K562 (cell line): ENCODE data around the gene SLC29A3. TPM values are rescaled to one million over a fixed set of nuclear protein-coding genes. Genes with fewer than 3 reads are reported as not detected.

Source experiments
- ARHGAP35 ChIP-seq: fragments of 450-650 bp; IDR thresholded peaks from 2 replicates; pipeline ENCODE4 v1.6.1; 2018; ENCODE audit not compliant: partially characterized antibody
- BDP1 ChIP-seq: IDR thresholded peaks from 3 replicates; pipeline ENCODE4 v1.6.1; 2011; ENCODE audit not compliant: insufficient read length, insufficient read depth
- GATAD2A ChIP-seq: fragments of 450-650 bp; IDR thresholded peaks from 2 replicates; pipeline ENCODE4 v1.6.1; 2017
- HSF4 ChIP-seq: fragments of 250-450 bp; sonication (Bioruptor Pico); IDR thresholded peaks from 2 replicates; pipeline ENCODE4 v2.1.2; 2022; ENCODE audit warnings: mild to moderate bottlenecking, moderate library complexity, borderline replicate concordance
- MYBL2 ChIP-seq, 2 experiments: fragments of 450-650 bp in 1 of 2; sonication (generic) in 1 of 2; formaldehyde crosslinking in 1 of 2; IDR thresholded peaks; 2 replicates each; pipeline versions ENCODE4 v1.6.1 to v1.8.1; 2017 to 2022; ENCODE audit warnings: borderline replicate concordance in 1 of 2, inconsistent platforms in 1 of 2, low read depth in 1 of 2, mild to moderate bottlenecking in 1 of 2, missing genetic modification reagents in 1 of 2, moderate library complexity in 1 of 2
- NR2F6 ChIP-seq: fragments of 450-650 bp; formaldehyde crosslinking; IDR thresholded peaks from 2 replicates; pipeline ENCODE4 v1.4.0; 2020; ENCODE audit warnings: mild to moderate bottlenecking
- NR4A1 ChIP-seq, 2 experiments: fragments of 250-450 bp in 1 of 2; fragments of 450-650 bp in 1 of 2; sonication (Bioruptor Pico) in 1 of 2; IDR thresholded peaks; 2 replicates each; pipeline versions ENCODE4 v1.4.0 to v1.6.1; 2016 to 2020; ENCODE audit warnings: mild to moderate bottlenecking in 2 of 2, missing compliant biosample characterization in 1 of 2, missing genetic modification characterization in 1 of 2, moderate library complexity in 1 of 2
- ZNF407 ChIP-seq: fragments of 450-650 bp; IDR thresholded peaks from 2 replicates; pipeline ENCODE4 v1.6.1; 2016; ENCODE audit warnings: low read depth
- ZNF644 ChIP-seq: fragments of 200-800 bp; sonication (Bioruptor generic); IDR thresholded peaks from 2 replicates; pipeline ENCODE4 v1.6.1; 2016; ENCODE audit warnings: low read depth, missing genetic modification characterization, missing compliant biosample characterization
- polyA plus RNA-seq, 8 experiments: library from polyadenylated mRNA; depleted of rRNA in 4 of 8; stranded (reverse) in 5 of 8; unstranded in 3 of 8; fragments of >200 nt; fragmentation: Nextera tagmentation in 2 of 8; fragmentation: Illumina TruSeq in 1 of 8; extraction: Ambion mirVana in 2 of 8; extraction: Trizol in 1 of 8; gene quantifications; 2 replicates each; pipeline versions ENCODE4 v1.2.1 to v1.2.3, GENCODE V29; 2011 to 2014; ENCODE audit warnings: inconsistent platforms in 1 of 8, missing spikeins in 1 of 8
- total RNA-seq, 7 experiments: library from RNA; depleted of rRNA in 6 of 7; stranded (reverse); fragments of >200 nt in 6 of 7; fragmentation: Illumina TruSeq in 2 of 7; extraction: Trizol in 2 of 7; gene quantifications; 2 replicates each; pipeline versions ENCODE4 v1.2.1 to v1.2.3, GENCODE V29; 2011 to 2021; ENCODE audit warnings: low replicate concordance in 1 of 7
- TF ChIP-seq, protein P1 (sequence below): fragments of 250-450 bp; sonication (Bioruptor Pico); IDR thresholded peaks from 2 replicates; pipeline ENCODE4 v1.9.0; 2021; ENCODE audit warnings: mild to moderate bottlenecking, inconsistent platforms
- TF ChIP-seq, protein P2 (sequence below): fragments of 450-650 bp; IDR thresholded peaks from one replicate; pipeline ENCODE4 v1.6.1; 2018; ENCODE audit warnings: mild to moderate bottlenecking, moderate library complexity; ENCODE audit not compliant: partially characterized antibody

Gene SLC29A3
- total and polyA plus RNA-seq, 9 of the 15 experiments (the other 6 are each of a cell fraction or from before 2014, with no cell fraction given) = 2.1 to 10.7 (median 4.6) TPM

DNA sequence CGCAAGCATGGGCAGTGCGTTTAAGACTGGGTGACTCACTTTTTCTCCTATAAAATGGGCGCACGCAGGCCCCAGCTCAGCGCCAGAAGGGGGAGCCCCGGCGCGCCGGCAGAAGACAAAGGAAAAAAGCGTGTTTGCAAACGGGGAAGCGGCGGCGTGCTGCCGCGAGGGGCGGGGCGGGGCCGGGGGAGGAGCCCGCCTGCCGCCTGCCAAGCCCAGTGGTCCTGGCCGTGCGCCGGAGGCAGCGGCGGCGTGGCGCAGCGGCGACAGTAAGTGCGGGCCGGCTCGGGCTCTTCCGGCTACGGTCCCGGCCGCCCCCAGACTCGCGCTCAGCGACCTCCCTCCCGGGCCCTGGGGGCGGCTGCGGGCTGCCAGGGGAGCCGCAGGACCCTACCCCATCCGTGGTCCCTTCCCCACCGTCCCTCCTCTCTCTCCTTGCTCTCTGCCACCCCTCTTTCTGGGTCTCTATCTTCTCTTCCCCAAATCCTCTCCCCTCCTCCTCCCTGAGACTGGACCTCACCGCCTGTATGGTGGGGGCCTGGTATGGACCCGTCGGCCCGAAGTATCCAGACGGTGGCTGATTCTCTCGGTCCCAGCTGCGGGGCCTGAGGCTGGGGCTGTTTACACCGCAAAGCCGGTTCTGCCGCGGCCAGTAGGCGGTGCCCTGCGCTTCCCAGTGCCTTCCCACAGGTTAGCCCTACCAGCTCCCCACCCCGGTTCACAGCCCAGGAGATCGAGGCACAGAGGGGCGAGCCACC, at the start of gene SLC29A3 (continued):
- TF ChIP-seq, protein P1, sequence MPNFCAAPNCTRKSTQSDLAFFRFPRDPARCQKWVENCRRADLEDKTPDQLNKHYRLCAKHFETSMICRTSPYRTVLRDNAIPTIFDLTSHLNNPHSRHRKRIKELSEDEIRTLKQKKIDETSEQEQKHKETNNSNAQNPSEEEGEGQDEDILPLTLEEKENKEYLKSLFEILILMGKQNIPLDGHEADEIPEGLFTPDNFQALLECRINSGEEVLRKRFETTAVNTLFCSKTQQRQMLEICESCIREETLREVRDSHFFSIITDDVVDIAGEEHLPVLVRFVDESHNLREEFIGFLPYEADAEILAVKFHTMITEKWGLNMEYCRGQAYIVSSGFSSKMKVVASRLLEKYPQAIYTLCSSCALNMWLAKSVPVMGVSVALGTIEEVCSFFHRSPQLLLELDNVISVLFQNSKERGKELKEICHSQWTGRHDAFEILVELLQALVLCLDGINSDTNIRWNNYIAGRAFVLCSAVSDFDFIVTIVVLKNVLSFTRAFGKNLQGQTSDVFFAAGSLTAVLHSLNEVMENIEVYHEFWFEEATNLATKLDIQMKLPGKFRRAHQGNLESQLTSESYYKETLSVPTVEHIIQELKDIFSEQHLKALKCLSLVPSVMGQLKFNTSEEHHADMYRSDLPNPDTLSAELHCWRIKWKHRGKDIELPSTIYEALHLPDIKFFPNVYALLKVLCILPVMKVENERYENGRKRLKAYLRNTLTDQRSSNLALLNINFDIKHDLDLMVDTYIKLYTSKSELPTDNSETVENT (CRISPR knock-in tag) = peak; percentile 46
- TF ChIP-seq, protein P2, sequence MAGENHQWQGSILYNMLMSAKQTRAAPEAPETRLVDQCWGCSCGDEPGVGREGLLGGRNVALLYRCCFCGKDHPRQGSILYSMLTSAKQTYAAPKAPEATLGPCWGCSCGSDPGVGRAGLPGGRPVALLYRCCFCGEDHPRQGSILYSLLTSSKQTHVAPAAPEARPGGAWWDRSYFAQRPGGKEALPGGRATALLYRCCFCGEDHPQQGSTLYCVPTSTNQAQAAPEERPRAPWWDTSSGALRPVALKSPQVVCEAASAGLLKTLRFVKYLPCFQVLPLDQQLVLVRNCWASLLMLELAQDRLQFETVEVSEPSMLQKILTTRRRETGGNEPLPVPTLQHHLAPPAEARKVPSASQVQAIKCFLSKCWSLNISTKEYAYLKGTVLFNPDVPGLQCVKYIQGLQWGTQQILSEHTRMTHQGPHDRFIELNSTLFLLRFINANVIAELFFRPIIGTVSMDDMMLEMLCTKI = no peak
- TF ChIP-seq NR4A1 (CRISPR knock-in tag; IDR thresholded peaks at IDR 0.05) (peak; percentile 44; the same call in 1 of the 2 replicates), NR4A1 (tag; IDR thresholded peaks at IDR 0.05) (no peak), MYBL2 (IDR thresholded peaks at IDR 0.05; ENCODE audit: low read depth) (no peak), MYBL2 (CRISPR knock-in tag; IDR thresholded peaks at IDR 0.05; ENCODE audit: borderline replicate concordance) (no peak), ZNF407 (no peak), GATAD2A (0 out of 2 replicates have a peak, but pooled peaks have one; percentile 55), ZNF644 (tag) (no peak), NR2F6 (CRISPR knock-in tag) (no peak), BDP1 (no peak), ARHGAP35 (no peak), HSF4 (CRISPR knock-in tag) (no peak)
